ENCODE results near the gene EMID1. TPM values are rescaled to one million over a fixed set of nuclear protein-coding genes. Genes with fewer than 3 reads are reported as not detected.

EMID1 gene
- total and polyA plus RNA-seq, 12 donors = 0.22 to 1.1 (median 0.41) TPM; not detected in 1

GRCh38 chr22:29260031-29260560, 54.4 kb downstream of the EMID1 start:
- Histone ChIP-seq H3K27me3 (no peaks in the 10 kb centered on the region), H3K9me3 (no peaks in the 10 kb centered on the region), H3K36me3 (peaks cover 0 to 36% (median under 1%) of the 10 kb centered on the region in 9 donors), H3K4me3 (no peak overlapping the region), H3K27ac (no peak overlapping the region), H3K4me1 (no peaks in the 10 kb centered on the region)
- DNase-seq (no peak), ATAC-seq (peak in 5 of 8 donors; percentile 2 to 27 (median 12))
- 91 to 92% methylated on average over 13 of the region's 13 CpGs for WGBS, 2 donors
- intact Hi-C loops (cut with DNase I) = no loop called here
- TF ChIP-seq CTCF (IDR thresholded peaks at IDR 0.05) = no peak

- ATAC-seq (peak in 2 of 8 donors; percentile 3 to 7), DNase-seq (no peak)
- Histone ChIP-seq H3K27ac (no peak overlapping the region), H3K4me3 (no peak overlapping the region), H3K36me3 (peaks cover 0 to 41% (median 6%) of the 10 kb centered on the region in 9 donors), H3K27me3 (no peaks in the 10 kb centered on the region), H3K4me1 (peaks cover 0 to 2% (median under 1%) of the 10 kb centered on the region in 9 donors), H3K9me3 (no peaks in the 10 kb centered on the region)
- intact Hi-C loops (cut with DNase I) = no loop called here
- WGBS, 2 donors = 92 to 93% methylated on average over 17 of the region's 17 CpGs
- no peak for TF ChIP-seq CTCF (IDR thresholded peaks at IDR 0.05)
These were observed 55.1 kb downstream of the EMID1 start for GRCh38 chr22:29260601-29261315.

- intact Hi-C loops (cut with DNase I) = no loop called here
- no peak for ATAC-seq
- H3K27me3 ChIP-seq = no peaks in the 10 kb centered on the region
- no peak for TF ChIP-seq CTCF (IDR thresholded peaks at IDR 0.05)
- H3K36me3 ChIP-seq = peaks cover 0 to 41% (median 6%) of the 10 kb centered on the region in 9 donors
- no peaks in the 10 kb centered on the region for H3K9me3 ChIP-seq
- peaks cover 3 to 18% (median 16%) of the 10 kb centered on the region in 9 donors for H3K4me1 ChIP-seq
- WGBS, 2 donors = 83 to 84% methylated on average over 14 of the region's 14 CpGs
- no peak overlapping the region for H3K4me3 ChIP-seq
- no peak for DNase-seq
- no peak overlapping the region for H3K27ac ChIP-seq
These were observed 58.1 kb downstream of the EMID1 start for GRCh38 chr22:29263791-29264276.

- TF ChIP-seq CTCF (IDR thresholded peaks at IDR 0.05) = no peak
- peaks cover 6 to 33% (median 29%) of the 10 kb centered on the region in 9 donors for H3K4me1 ChIP-seq
- intact Hi-C loops (cut with DNase I) = loop anchor here in 2 of 10 donors (5.0 kb wide), 1 partner anchor 42 kb away; the partner anchor contains the start of gene GAS2L1 (in 2 of the 2)
- no peak overlapping the region for H3K4me3 ChIP-seq
- no peak for ATAC-seq
- peak overlapping the region in 1 of 10 donors; percentile 98 for H3K27ac ChIP-seq
- no peaks in the 10 kb centered on the region for H3K9me3 ChIP-seq
- WGBS, 2 donors = 91 to 92% methylated on average over 7 of the region's 7 CpGs
- no peak for DNase-seq
- no peaks in the 10 kb centered on the region for H3K27me3 ChIP-seq
- H3K36me3 ChIP-seq = peaks cover 0 to 40% (median 6%) of the 10 kb centered on the region in 9 donors
These were observed 59.6 kb downstream of the EMID1 start for GRCh38 chr22:29265305-29265704.
